Ovary (tissue), 9 donors: Measurements from ENCODE around the gene ZMYND11. TPM values are rescaled to one million over a fixed set of nuclear protein-coding genes. Genes with fewer than 3 reads are reported as not detected.

Experiments
- DNase-seq, 5 donors: peaks; one replicate each; pipeline ENCODE4 v3.0.0-alpha.2; 2019 to 2020
- H3K27ac ChIP-seq, 2 donors: fragments of 200-600 bp; one replicate each; pipeline versions ENCODE4 v1.5.1 to v1.8.0; 2019 to 2022
- H3K27me3 ChIP-seq: fragments of 200-600 bp; one replicate; pipeline ENCODE4 v1.8.0; 2022
- H3K36me3 ChIP-seq: fragments of 200-600 bp; sonication (generic); one replicate; pipeline ENCODE4 v1.5.1; 2019
- H3K4me1 ChIP-seq: one replicate; pipeline ENCODE4 v1.8.1; 2013; ENCODE audit warnings: mild to moderate bottlenecking, moderate library complexity; ENCODE audit not compliant: insufficient read depth
- H3K4me3 ChIP-seq: fragments of 200-600 bp; sonication (generic); one replicate; pipeline ENCODE4 v1.5.1; 2017
- H3K9me3 ChIP-seq, 2 donors: fragments of 200-600 bp in 1 of 2; sonication (generic) in 1 of 2; one replicate each; pipeline versions ENCODE4 v1.5.1 to v1.8.1; 2013 to 2019; ENCODE audit warnings: mild to moderate bottlenecking in 1 of 2, moderate library complexity in 1 of 2
- CTCF ChIP-seq, 3 donors: fragments of 450-650 bp in 2 of 3; fragments of 200-600 bp in 1 of 3; IDR thresholded peaks; one replicate each; pipeline versions ENCODE4 v1.5.1 to v1.8.0; 2016 to 2022; ENCODE audit warnings: antibody characterized with exemption in 3 of 3, mild to moderate bottlenecking in 1 of 3
- EP300 ChIP-seq: sonication (generic); formaldehyde crosslinking; IDR thresholded peaks from one replicate; pipeline ENCODE4 v1.6.1; 2017; ENCODE audit warnings: antibody characterized with exemption
- POLR2A ChIP-seq: fragments of 450-650 bp; IDR thresholded peaks from one replicate; pipeline ENCODE4 v1.6.1; 2017; ENCODE audit warnings: antibody characterized with exemption, mild to moderate bottlenecking, moderate library complexity
- WGBS, 3 donors: extraction: QIAGEN DNeasy Blood & Tissue Kit in 1 of 3; methylation state at CpG; one replicate each; pipeline versions ENCODE4 v1.1.5 to v1.1.7; 2013 to 2017; 5-methylcytosine and 5-hydroxymethylcytosine counted together
- intact Hi-C, 4 donors: fragments of 100-400 bp; cut with DNase I; formaldehyde crosslinking; loops; one replicate each; pipeline versions ENCODE4 v1.11.0 to v1.15.1; 2022 to 2023
- polyA plus RNA-seq, 2 donors: library from polyadenylated mRNA; stranded (reverse); fragments of 200-250 nt in 1 of 2; fragments of 350-450 nt in 1 of 2; fragmentation: Illumina TruSeq in 1 of 2; extraction: RNeasy Lipid Tissue Mini Kit (QIAGEN cat#74804) in 1 of 2; gene quantifications; one replicate each; pipeline ENCODE4 v1.2.3, GENCODE V29; 2013 to 2014
- total RNA-seq, 7 donors: library from RNA; depleted of rRNA in 2 of 7; stranded (reverse); fragments of >200 nt in 2 of 7; fragmentation: NEBNext Ultra II Directional in 3 of 7; extraction: Animal tissue kit (Norgen Biotek cat#: 25700) in 3 of 7; gene quantifications; one replicate each; pipeline versions ENCODE4 v1.1.0 to v1.2.4, GENCODE V29; 2016 to 2023
- donor health status: DM: no; HTN: no; CAD: no; lungs with moderate emphysema.
- donor health status: DM: no; HTN: no; CAD: no.
- donor health status: Bipolar disorder and iron deficiency.
- donor health status: DM: yes; HTN: yes; CAD: no.
- donor health status: DM: no; HTN: no; CAD: no.
- donor health status: DM: yes; HTN: yes; CAD: no.

Gene ZMYND11
- total and polyA plus RNA-seq, 9 donors, result 48.4 to 93.6 (median 83.5) TPM

GRCh38 chr10:104862-105565 is 30.2 kb upstream of the ZMYND11 start:
- WGBS, 3 donors, result 87 to 94% (median 91%) methylated on average over 16 of the region's 16 CpGs
- DNase-seq, result no peak
- Histone ChIP-seq H3K27ac (no peak overlapping the region), H3K9me3 (no peaks in the 10 kb centered on the region), H3K4me3 (no peak overlapping the region), H3K36me3 (no peaks in the 10 kb centered on the region), H3K27me3 (no peaks in the 10 kb centered on the region), H3K4me1 (no peaks in the 10 kb centered on the region)
- TF ChIP-seq POLR2A, result no peak
- no peak for TF ChIP-seq EP300
- no peak for TF ChIP-seq CTCF (IDR thresholded peaks at IDR 0.05)
- intact Hi-C loops, result no loop called here

GRCh38 chr10:105806-106205 is 29.4 kb upstream of the ZMYND11 start:
- DNase-seq, result no peak
- Histone ChIP-seq H3K27ac (no peak overlapping the region), H3K36me3 (no peaks in the 10 kb centered on the region), H3K9me3 (no peaks in the 10 kb centered on the region), H3K4me1 (no peaks in the 10 kb centered on the region), H3K4me3 (no peak overlapping the region), H3K27me3 (no peaks in the 10 kb centered on the region)
- TF ChIP-seq EP300 (no peak), CTCF (IDR thresholded peaks at IDR 0.05) (no peak), POLR2A (no peak)
- 55 to 66% (median 56%) methylated on average over 4 of the region's 4 CpGs for WGBS, 3 donors
- intact Hi-C loops, result no loop called here

- H3K27ac ChIP-seq, result no peak overlapping the region
- H3K27me3 ChIP-seq, result no peaks in the 10 kb centered on the region
- intact Hi-C loops, result no loop called here
- 42 to 51% (median 46%) methylated on average over 6 of the region's 6 CpGs for WGBS, 3 donors
- no peak for TF ChIP-seq POLR2A
- TF ChIP-seq EP300, result no peak
- no peak for TF ChIP-seq CTCF (IDR thresholded peaks at IDR 0.05)
- no peak for DNase-seq
- H3K4me1 ChIP-seq, result no peaks in the 10 kb centered on the region
- H3K36me3 ChIP-seq, result no peaks in the 10 kb centered on the region
- no peak overlapping the region for H3K4me3 ChIP-seq
- no peaks in the 10 kb centered on the region for H3K9me3 ChIP-seq
Observed at GRCh38 chr10:106740-107139, 28.5 kb upstream of the ZMYND11 start.

- Histone ChIP-seq H3K36me3 (no peaks in the 10 kb centered on the region), H3K4me3 (no peak overlapping the region), H3K27ac (no peak overlapping the region), H3K9me3 (no peaks in the 10 kb centered on the region), H3K4me1 (no peaks in the 10 kb centered on the region), H3K27me3 (no peaks in the 10 kb centered on the region)
- WGBS, 3 donors, result 64 to 69% (median 67%) methylated on average over 3 of the region's 3 CpGs
- intact Hi-C loops, result no loop called here
- no peak for TF ChIP-seq POLR2A
- TF ChIP-seq CTCF (IDR thresholded peaks at IDR 0.05), result no peak
- no peak for TF ChIP-seq EP300
- DNase-seq, result no peak
Observed at GRCh38 chr10:112246-112645, 23.0 kb upstream of the ZMYND11 start.
